Measurements from ENCODE around the gene SMCO2. TPM values are rescaled to one million over a fixed set of nuclear protein-coding genes. Genes with fewer than 3 reads are reported as not detected.

The SMCO2 gene
- total RNA-seq, 2 experiments from 2014 or later, result not detected

- Histone ChIP-seq H3K4me2 (ENCODE audit: low read length) (no peak overlapping the region), H3K4me1 (ENCODE audit: insufficient read depth, low read length, poor library complexity, severe bottlenecking) (no peaks in the 10 kb centered on the region), H3K4me3 (ENCODE audit: low read depth, low read length, poor library complexity, severe bottlenecking) (no peak overlapping the region), H3K9me3 (ENCODE audit: low read length) (no peaks in the 10 kb centered on the region), H4K20me1 (ENCODE audit: insufficient read depth, low read length) (no peaks in the 10 kb centered on the region), H3K9me2 (ENCODE audit: insufficient read depth, low read length) (no peaks in the 10 kb centered on the region), H3K27ac (ENCODE audit: low read depth, low read length, poor library complexity, severe bottlenecking) (no peak overlapping the region), H3K36me3 (ENCODE audit: insufficient read depth, low read length) (no peaks in the 10 kb centered on the region), H2AFZ (ENCODE audit: low read length) (no peak overlapping the region), H3K79me2 (ENCODE audit: insufficient read depth, low read depth, low read length) (no peaks in the 10 kb centered on the region)
- ChIA-PET POLR2A (interaction anchor here (0.6 kb wide), 1 partner anchor 9 kb away, joined by 3 read pairs; no protein-coding TSS in a partner anchor), CTCF (ENCODE audit: unreplicated experiment) (interaction anchor here (0.6 kb wide), 1 partner anchor 1892 kb away, joined by 3 read pairs; no protein-coding TSS in a partner anchor)
- intact Hi-C loops (cut with micrococcal nuclease; ENCODE audit: unreplicated experiment), result loop anchor here (2.0 kb wide), 1 partner anchor 225 kb away; no protein-coding TSS in a partner anchor
- BruUV-seq (replicated peaks), result no TSS peak
- DNase-seq (ENCODE audit: low spot score), result no peak
- TF ChIP-seq EZH2phosphoT487 (IDR thresholded peaks at IDR 0.05; ENCODE audit: borderline replicate concordance, low read depth, low read length) (no peak), CTCF (conservative IDR thresholded peaks at IDR 0.05; ENCODE audit: low read length) (no peak)
These were observed 18.7 kb upstream of the SMCO2 start for GRCh38 chr12:27427824-27428223.

GRCh38 chr12:27428466-27428865 is 18.1 kb upstream of the SMCO2 start:
- H3K36me3 ChIP-seq (ENCODE audit: insufficient read depth, low read length), result no peaks in the 10 kb centered on the region
- no peaks in the 10 kb centered on the region for H4K20me1 ChIP-seq (ENCODE audit: insufficient read depth, low read length)
- ChIA-PET POLR2A (interaction anchor here (0.6 kb wide), 1 partner anchor 208 kb away, joined by 3 read pairs; no protein-coding TSS in a partner anchor), CTCF (ENCODE audit: unreplicated experiment) (interaction anchor here (0.6 kb wide), 1 partner anchor 1891 kb away, joined by 3 read pairs; no protein-coding TSS in a partner anchor)
- DNase-seq (ENCODE audit: low spot score), result no peak
- H3K79me2 ChIP-seq (ENCODE audit: insufficient read depth, low read depth, low read length), result no peaks in the 10 kb centered on the region
- H3K4me2 ChIP-seq (ENCODE audit: low read length), result no peak overlapping the region
- intact Hi-C loops (cut with micrococcal nuclease; ENCODE audit: unreplicated experiment), result no loop called here
- no TSS peak for BruUV-seq (replicated peaks)
- no peaks in the 10 kb centered on the region for H3K9me2 ChIP-seq (ENCODE audit: insufficient read depth, low read length)
- TF ChIP-seq EZH2phosphoT487 (IDR thresholded peaks at IDR 0.05; ENCODE audit: borderline replicate concordance, low read depth, low read length), result no peak
- no peak for TF ChIP-seq CTCF (conservative IDR thresholded peaks at IDR 0.05; ENCODE audit: low read length)
- no peak overlapping the region for H2AFZ ChIP-seq (ENCODE audit: low read length)
- H3K9me3 ChIP-seq (ENCODE audit: low read length), result no peaks in the 10 kb centered on the region
- no peak overlapping the region for H3K4me3 ChIP-seq (ENCODE audit: low read depth, low read length, poor library complexity, severe bottlenecking)
- H3K27ac ChIP-seq (ENCODE audit: low read depth, low read length, poor library complexity, severe bottlenecking), result no peak overlapping the region
- no peaks in the 10 kb centered on the region for H3K4me1 ChIP-seq (ENCODE audit: insufficient read depth, low read length, poor library complexity, severe bottlenecking)

GRCh38 chr12:27429606-27430005 is 16.9 kb upstream of the SMCO2 start:
- Histone ChIP-seq H3K4me3 (ENCODE audit: low read depth, low read length, poor library complexity, severe bottlenecking) (no peak overlapping the region), H2AFZ (ENCODE audit: low read length) (no peak overlapping the region), H3K79me2 (ENCODE audit: insufficient read depth, low read depth, low read length) (no peaks in the 10 kb centered on the region), H3K9me3 (ENCODE audit: low read length) (no peaks in the 10 kb centered on the region), H3K36me3 (ENCODE audit: insufficient read depth, low read length) (no peaks in the 10 kb centered on the region), H3K4me1 (ENCODE audit: insufficient read depth, low read length, poor library complexity, severe bottlenecking) (no peaks in the 10 kb centered on the region), H3K27ac (ENCODE audit: low read depth, low read length, poor library complexity, severe bottlenecking) (no peak overlapping the region), H3K9me2 (ENCODE audit: insufficient read depth, low read length) (no peaks in the 10 kb centered on the region), H4K20me1 (ENCODE audit: insufficient read depth, low read length) (no peaks in the 10 kb centered on the region), H3K4me2 (ENCODE audit: low read length) (no peak overlapping the region)
- BruUV-seq (replicated peaks), result no TSS peak
- intact Hi-C loops (cut with micrococcal nuclease; ENCODE audit: unreplicated experiment), result no loop called here
- TF ChIP-seq CTCF (conservative IDR thresholded peaks at IDR 0.05; ENCODE audit: low read length) (no peak), EZH2phosphoT487 (IDR thresholded peaks at IDR 0.05; ENCODE audit: borderline replicate concordance, low read depth, low read length) (no peak)
- POLR2A ChIA-PET, result interaction anchor here (0.7 kb wide), 1 partner anchor 40 kb away, joined by 3 read pairs; no protein-coding TSS in a partner anchor
- no peak for DNase-seq (ENCODE audit: low spot score)
- CTCF ChIA-PET (ENCODE audit: unreplicated experiment), result no interaction called here
